Liver (tissue), 9 donors: ENCODE measurements around the gene RAB4B. TPM values are rescaled to one million over a fixed set of nuclear protein-coding genes. Genes with fewer than 3 reads are reported as not detected.

ENCODE experiments used
- DNase-seq: peaks from one replicate; pipeline ENCODE4 v3.0.0-alpha.2; 2017; ENCODE audit warnings: low spot score
- H3K27ac ChIP-seq, 2 donors: one replicate each; pipeline ENCODE4 v1.7.0; 2013; ENCODE audit warnings: inconsistent platforms in 2 of 2, low read length in 2 of 2, control low read depth in 1 of 2, low read depth in 1 of 2, mild to moderate bottlenecking in 1 of 2
- H3K27me3 ChIP-seq, 4 donors: one replicate each; pipeline versions ENCODE4 v1.6.1 to v1.7.0; 2013; ENCODE audit warnings: low read length in 3 of 4, inconsistent platforms in 1 of 4, mild to moderate bottlenecking in 1 of 4, moderate library complexity in 1 of 4; ENCODE audit not compliant: control insufficient read depth in 4 of 4, insufficient read depth in 4 of 4
- H3K36me3 ChIP-seq, 4 donors: one replicate each; pipeline versions ENCODE4 v1.6.1 to v1.7.0; 2013; ENCODE audit warnings: low read length in 3 of 4, mild to moderate bottlenecking in 3 of 4, low read depth in 1 of 4, moderate library complexity in 1 of 4; ENCODE audit not compliant: control insufficient read depth in 4 of 4, insufficient read depth in 3 of 4
- H3K4me1 ChIP-seq, 4 donors: one replicate each; pipeline versions ENCODE4 v1.6.1 to v1.7.0; 2013; ENCODE audit warnings: low read length in 3 of 4, mild to moderate bottlenecking in 3 of 4, moderate library complexity in 1 of 4; ENCODE audit not compliant: control insufficient read depth in 4 of 4, insufficient read depth in 4 of 4
- H3K4me3 ChIP-seq, 3 donors: one replicate each; pipeline versions ENCODE4 v1.6.1 to v1.7.0; 2013; ENCODE audit warnings: low read length in 3 of 3, control low read depth in 1 of 3, low read depth in 1 of 3, mild to moderate bottlenecking in 1 of 3
- H3K9ac ChIP-seq, 2 donors: one replicate each; pipeline ENCODE4 v1.7.0; 2013; ENCODE audit warnings: low read length in 2 of 2, mild to moderate bottlenecking in 2 of 2, moderate library complexity in 2 of 2, control low read depth in 1 of 2, low read depth in 1 of 2
- H3K9me3 ChIP-seq, 4 donors: one replicate each; pipeline versions ENCODE4 v1.6.1 to v1.7.0; 2013; ENCODE audit warnings: low read length in 3 of 4; ENCODE audit not compliant: control insufficient read depth in 4 of 4
- ATF3 ChIP-seq: IDR thresholded peaks from 2 replicates; pipeline ENCODE4 v1.6.1; 2016; ENCODE audit warnings: antibody characterized with exemption
- EGR1 ChIP-seq, 2 donors: IDR thresholded peaks; 2 replicates each; pipeline ENCODE4 v1.6.1; 2016 to 2018; ENCODE audit warnings: antibody characterized with exemption in 2 of 2, low read depth in 2 of 2
- FOXA1 ChIP-seq: IDR thresholded peaks from 2 replicates; pipeline ENCODE4 v1.6.1; 2016; ENCODE audit warnings: antibody characterized with exemption
- FOXA2 ChIP-seq: IDR thresholded peaks from 2 replicates; pipeline ENCODE4 v1.6.1; 2016; ENCODE audit warnings: antibody characterized with exemption
- GABPA ChIP-seq, 2 donors: IDR thresholded peaks in 1 of 2; conservative IDR thresholded peaks in 1 of 2; 2 replicates each; pipeline ENCODE4 v1.6.1; 2016; ENCODE audit warnings: antibody characterized with exemption in 2 of 2, mild to moderate bottlenecking in 1 of 2, moderate library complexity in 1 of 2
- HNF4G ChIP-seq: IDR thresholded peaks from 2 replicates; pipeline ENCODE4 v1.6.1; 2016; ENCODE audit warnings: antibody characterized with exemption
- JUND ChIP-seq, 2 donors: IDR thresholded peaks; 2 replicates each; pipeline ENCODE4 v1.6.1; 2016; ENCODE audit warnings: antibody characterized with exemption in 2 of 2
- MAX ChIP-seq: IDR thresholded peaks from 2 replicates; pipeline ENCODE4 v1.6.1; 2016; ENCODE audit warnings: antibody characterized with exemption
- NR2F2 ChIP-seq: IDR thresholded peaks from 2 replicates; pipeline ENCODE4 v1.6.1; 2016; ENCODE audit warnings: antibody characterized with exemption
- REST ChIP-seq: IDR thresholded peaks from 2 replicates; pipeline ENCODE4 v1.6.1; 2016; ENCODE audit warnings: antibody characterized with exemption, mild to moderate bottlenecking
- YY1 ChIP-seq: IDR thresholded peaks from 2 replicates; pipeline ENCODE4 v1.6.1; 2016; ENCODE audit warnings: antibody characterized with exemption, mild to moderate bottlenecking
- ZBTB33 ChIP-seq: IDR thresholded peaks from 2 replicates; pipeline ENCODE4 v1.6.1; 2016; ENCODE audit warnings: antibody characterized with exemption
- WGBS: extraction: QIAGEN DNeasy Blood & Tissue Kit; methylation state at CpG from one replicate; pipeline ENCODE4 v1.1.7; 2013; 5-methylcytosine and 5-hydroxymethylcytosine counted together
- polyA plus RNA-seq, 2 donors: library from polyadenylated mRNA; stranded (reverse) in 1 of 2; unstranded in 1 of 2; fragments of 200-250 nt in 1 of 2; fragments of >200 nt in 1 of 2; fragmentation: Nextera tagmentation in 1 of 2; extraction: Ambion mirVana in 1 of 2; gene quantifications; one replicate each; pipeline versions ENCODE4 v1.2.1 to v1.2.3, GENCODE V29; 2013 to 2015
- total RNA-seq, 2 donors: library from RNA; depleted of rRNA; stranded (reverse); fragments of >200 nt; gene quantifications; one replicate each; pipeline ENCODE4 v1.2.3, GENCODE V29; 2014
- donor health status: healthy.
- donor health status: healthy.
- donor health status: healthy.
- donor health status: healthy.
- donor health status: healthy.

The RAB4B gene
- total and polyA plus RNA-seq, 4 donors, result 5.5 to 16.9 (median 12.9) TPM

GRCh38 chr19:40808021-40808325 is 29.9 kb downstream of the RAB4B start:
- Histone ChIP-seq H3K36me3 (peaks cover 9 to 16% (median 11%) of the 10 kb centered on the region in 4 donors), H3K27ac (no peak overlapping the region), H3K9ac (no peak overlapping the region), H3K9me3 (no peaks in the 10 kb centered on the region), H3K4me1 (peaks cover 21 to 45% (median 36%) of the 10 kb centered on the region in 4 donors), H3K27me3 (no peaks in the 10 kb centered on the region), H3K4me3 (no peak overlapping the region)
- TF ChIP-seq NR2F2 (no peak), EGR1 (IDR thresholded peaks at IDR 0.05; ENCODE audit: low read depth in 2 of 2) (no peak), GABPA (IDR thresholded peaks at IDR 0.05 in 1 of 2, conservative IDR thresholded peaks at IDR 0.05 in 1 of 2) (no peak), REST (no peak)
- WGBS, result 91% methylated on average over 2 of the region's 2 CpGs
- no peak for DNase-seq

GRCh38 chr19:40808497-40808896 is 30.4 kb downstream of the RAB4B start:
- TF ChIP-seq GABPA (IDR thresholded peaks at IDR 0.05 in 1 of 2, conservative IDR thresholded peaks at IDR 0.05 in 1 of 2), result no peak
- TF ChIP-seq NR2F2, result no peak
- no peak for TF ChIP-seq HNF4G
- Histone ChIP-seq H3K4me1 (peaks cover 17 to 40% (median 31%) of the 10 kb centered on the region in 4 donors), H3K27me3 (no peaks in the 10 kb centered on the region), H3K27ac (no peak overlapping the region), H3K9ac (no peak overlapping the region), H3K36me3 (peaks cover 9 to 16% (median 11%) of the 10 kb centered on the region in 4 donors), H3K9me3 (no peaks in the 10 kb centered on the region), H3K4me3 (no peak overlapping the region)
- DNase-seq, result no peak
- 93% methylated on average over 5 of the region's 5 CpGs for WGBS

- H3K36me3 ChIP-seq, result peaks cover 9 to 16% (median 11%) of the 10 kb centered on the region in 4 donors
- TF ChIP-seq HNF4G (no peak), GABPA (IDR thresholded peaks at IDR 0.05 in 1 of 2, conservative IDR thresholded peaks at IDR 0.05 in 1 of 2) (no peak)
- H3K4me3 ChIP-seq, result no peak overlapping the region
- no peak overlapping the region for H3K9ac ChIP-seq
- 95% methylated on average over 39 of the region's 39 CpGs for WGBS
- no peaks in the 10 kb centered on the region for H3K9me3 ChIP-seq
- no peak overlapping the region for H3K27ac ChIP-seq
- H3K27me3 ChIP-seq, result no peaks in the 10 kb centered on the region
- H3K4me1 ChIP-seq, result peaks cover 6 to 29% (median 21%) of the 10 kb centered on the region in 4 donors
- DNase-seq, result no peak
Observed at GRCh38 chr19:40809358-40810086, 31.5 kb downstream of the RAB4B start.

- Histone ChIP-seq H3K4me3 (no peak overlapping the region), H3K27me3 (no peaks in the 10 kb centered on the region), H3K9me3 (no peaks in the 10 kb centered on the region), H3K36me3 (peaks cover 9 to 16% (median 11%) of the 10 kb centered on the region in 4 donors), H3K9ac (no peak overlapping the region), H3K4me1 (peaks cover 4 to 23% (median 15%) of the 10 kb centered on the region in 4 donors), H3K27ac (no peak overlapping the region)
- 66% methylated on average over 14 of the region's 14 CpGs for WGBS
- no peak for DNase-seq
- no peak for TF ChIP-seq MAX
- no peak for TF ChIP-seq FOXA2
- no peak for TF ChIP-seq ATF3
- TF ChIP-seq JUND (IDR thresholded peaks at IDR 0.05), result no peak
- TF ChIP-seq GABPA (IDR thresholded peaks at IDR 0.05 in 1 of 2, conservative IDR thresholded peaks at IDR 0.05 in 1 of 2), result no peak
- no peak for TF ChIP-seq REST
- no peak for TF ChIP-seq ZBTB33
- no peak for TF ChIP-seq YY1
- no peak for TF ChIP-seq FOXA1
Observed at GRCh38 chr19:40810160-40810559, 32.1 kb downstream of the RAB4B start.
